Activated T-helper 1 cell treated with Interleukin-2 at 50 U/mL for 16 hours (primary cell): ENCODE measurements around the gene ANKS1A.

Experiments used
- DNase-seq: peaks from one replicate; pipeline ENCODE4 v3.0.0-alpha.2; 2020; ENCODE audit warnings: low read depth

The ANKS1A gene

GRCh38 chr6:34957231-34957783, 68.3 kb downstream of the ANKS1A start:
- DNase-seq = no peak

- DNase-seq = no peak
Measured at GRCh38 chr6:34958734-34959133, 69.7 kb downstream of the ANKS1A start.

GRCh38 chr6:34959224-34959623, 70.2 kb downstream of the ANKS1A start:
- DNase-seq = no peak

- DNase-seq = no peak
Measured at GRCh38 chr6:34961082-34961481, 72.0 kb downstream of the ANKS1A start.

GRCh38 chr6:34961574-34961973, 72.5 kb downstream of the ANKS1A start:
- no peak for DNase-seq

GRCh38 chr6:34964564-34964963, 75.5 kb downstream of the ANKS1A start:
- DNase-seq = no peak

GRCh38 chr6:34967461-34967860, 78.4 kb downstream of the ANKS1A start:
- no peak for DNase-seq

GRCh38 chr6:34969662-34970265, 80.7 kb downstream of the ANKS1A start:
- no peak for DNase-seq

GRCh38 chr6:34970488-34970887, 81.4 kb downstream of the ANKS1A start:
- no peak for DNase-seq

GRCh38 chr6:34970957-34971356, 81.9 kb downstream of the ANKS1A start:
- DNase-seq = no peak

- DNase-seq = no peak
Measured at GRCh38 chr6:34973547-34974248, 84.6 kb downstream of the ANKS1A start.

GRCh38 chr6:34974249-34974642, 85.2 kb downstream of the ANKS1A start:
- no peak for DNase-seq

GRCh38 chr6:34976239-34976638, 87.2 kb downstream of the ANKS1A start:
- no peak for DNase-seq

- DNase-seq = no peak
Measured at GRCh38 chr6:34979218-34979617, 90.2 kb downstream of the ANKS1A start.

- no peak for DNase-seq
Measured at GRCh38 chr6:34979994-34980393, 90.9 kb downstream of the ANKS1A start.

- no peak for DNase-seq
Measured at GRCh38 chr6:34981366-34981765, 92.3 kb downstream of the ANKS1A start.

GRCh38 chr6:34981951-34982350, 92.9 kb downstream of the ANKS1A start:
- no peak for DNase-seq

- DNase-seq = no peak
Measured at GRCh38 chr6:34982424-34982852, 93.4 kb downstream of the ANKS1A start.

GRCh38 chr6:34984416-34984815, 95.4 kb downstream of the ANKS1A start:
- no peak for DNase-seq

- DNase-seq = no peak
Measured at GRCh38 chr6:34985236-34985635, 96.2 kb downstream of the ANKS1A start.

- peak; percentile 12 for DNase-seq
Measured at GRCh38 chr6:34986845-34987246, 97.8 kb downstream of the ANKS1A start.

- DNase-seq = no peak
Measured at GRCh38 chr6:34987506-34987905, 98.5 kb downstream of the ANKS1A start.

GRCh38 chr6:34990971-34991560, 102.0 kb downstream of the ANKS1A start:
- no peak for DNase-seq
